Left cardiac atrium (tissue), 4 donors: ENCODE data around the gene ARSJ. TPM values are rescaled to one million over a fixed set of nuclear protein-coding genes. Genes with fewer than 3 reads are reported as not detected.
A peak's percentile ranks its signal among the peaks of the same experiment; 100 is the strongest.
"Not testable (repeated sequence)": the region's sequence is repeated elsewhere in the genome, so short reads cannot be mapped to it uniquely, and the experiment has no call there.

ENCODE experiments used
- ATAC-seq, 2 donors: fragments of 200-7000 bp; cut with Tn5 transposase; one replicate each; pipeline ENCODE4 v1.9.1; 2020; ENCODE audit warnings: mild to moderate bottlenecking in 2 of 2, moderate library complexity in 2 of 2
- DNase-seq: peaks from one replicate; pipeline ENCODE4 v3.0.0-alpha.2; 2020
- intact Hi-C, 2 donors: fragments of 100-400 bp; cut with DNase I; formaldehyde crosslinking; loops; one replicate each; pipeline versions ENCODE4 v1.14.1 to v1.15.1; 2022 to 2023
- total RNA-seq, 2 donors: library from RNA; stranded (reverse); fragmentation: NEBNext Ultra II Directional; extraction: Animal tissue kit (Norgen Biotek cat#: 25700); gene quantifications; one replicate each; pipeline ENCODE4 v1.2.1, GENCODE V29; 2021
- donor health status: DM: no; HTN: yes; CAD: no.
- donor health status: DM: no; HTN: yes; CAD: no; lungs with severe emphysema.
- donor health status: DM: yes; HTN: yes; CAD: no.
- donor health status: Dilated cardiomyopathy.

The ARSJ gene
- total RNA-seq, 2 donors from 2014 or later = 3.4 to 5.3 TPM

DNA sequence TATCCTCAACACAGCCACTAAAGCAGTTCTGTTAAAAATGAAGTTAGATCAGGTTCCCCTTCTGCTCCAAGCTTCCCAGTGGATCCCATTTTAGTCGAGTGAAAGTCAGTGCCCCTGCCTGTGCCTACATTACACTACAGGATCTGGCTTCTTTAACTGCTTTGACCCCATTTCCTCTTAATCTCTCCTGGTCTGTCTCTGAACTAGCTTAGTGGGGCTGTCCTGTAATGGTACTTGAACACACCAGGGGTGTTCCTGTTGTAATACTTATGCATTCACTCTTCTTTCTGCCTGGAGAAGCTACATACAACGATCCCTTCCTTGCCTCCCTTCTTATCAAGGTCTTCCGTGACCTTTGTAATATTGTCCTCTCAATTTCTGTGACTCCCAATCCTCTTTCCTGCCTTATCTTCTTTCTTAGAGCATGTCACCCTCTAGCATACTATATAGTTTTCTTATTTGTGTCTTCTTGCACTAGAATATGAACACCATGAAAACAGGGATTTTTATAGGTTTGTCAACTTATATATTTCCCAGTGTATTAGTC, 16.7 kb downstream of the ARSJ start:
- ATAC-seq (no peak), DNase-seq (no peak)
- intact Hi-C loops = no loop called here

GRCh38 chr4:113962016-113962347, 17.5 kb downstream of the ARSJ start:
- ATAC-seq (no peak), DNase-seq (no peak)
- intact Hi-C loops = no loop called here

DNA sequence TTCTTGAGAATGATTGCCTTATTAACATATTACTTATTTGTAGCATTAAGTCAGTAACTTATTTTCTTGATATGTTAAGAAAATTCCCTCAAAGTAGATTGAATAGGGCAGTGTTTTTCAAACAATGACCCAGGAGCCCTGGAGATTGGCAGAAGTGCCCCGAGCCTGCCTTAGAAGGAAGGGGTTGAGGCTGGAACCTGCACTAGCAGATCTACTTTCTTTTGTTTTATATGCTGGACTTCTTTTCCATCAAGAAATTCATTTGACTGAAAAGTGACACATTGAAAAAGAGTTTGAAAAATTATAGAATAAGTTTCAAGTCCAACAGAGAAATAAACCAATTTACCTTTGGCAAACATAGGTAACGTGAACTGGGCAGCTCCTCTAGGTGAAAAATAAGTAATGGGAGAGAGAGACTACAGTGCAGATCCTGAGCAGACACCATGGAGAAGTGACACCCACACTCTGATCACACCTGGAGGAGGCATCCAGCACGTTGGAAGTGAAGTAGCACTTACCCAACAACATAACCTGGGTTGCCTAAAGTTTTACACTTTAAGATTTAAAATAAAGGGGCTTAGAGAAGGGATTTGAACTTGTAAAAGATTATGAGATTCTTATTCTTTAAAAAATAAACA, 18.6 kb downstream of the ARSJ start:
- DNase-seq (no peak), ATAC-seq (no peak)
- intact Hi-C loops = no loop called here

GRCh38 chr4:113959539-113959937, 19.9 kb downstream of the ARSJ start:
- no peak for DNase-seq
- no peak for ATAC-seq
- intact Hi-C loops = loop anchor here in 1 of 2 donors (10.0 kb wide), 1 partner anchor 115 kb away; no protein-coding TSS in a partner anchor

DNA sequence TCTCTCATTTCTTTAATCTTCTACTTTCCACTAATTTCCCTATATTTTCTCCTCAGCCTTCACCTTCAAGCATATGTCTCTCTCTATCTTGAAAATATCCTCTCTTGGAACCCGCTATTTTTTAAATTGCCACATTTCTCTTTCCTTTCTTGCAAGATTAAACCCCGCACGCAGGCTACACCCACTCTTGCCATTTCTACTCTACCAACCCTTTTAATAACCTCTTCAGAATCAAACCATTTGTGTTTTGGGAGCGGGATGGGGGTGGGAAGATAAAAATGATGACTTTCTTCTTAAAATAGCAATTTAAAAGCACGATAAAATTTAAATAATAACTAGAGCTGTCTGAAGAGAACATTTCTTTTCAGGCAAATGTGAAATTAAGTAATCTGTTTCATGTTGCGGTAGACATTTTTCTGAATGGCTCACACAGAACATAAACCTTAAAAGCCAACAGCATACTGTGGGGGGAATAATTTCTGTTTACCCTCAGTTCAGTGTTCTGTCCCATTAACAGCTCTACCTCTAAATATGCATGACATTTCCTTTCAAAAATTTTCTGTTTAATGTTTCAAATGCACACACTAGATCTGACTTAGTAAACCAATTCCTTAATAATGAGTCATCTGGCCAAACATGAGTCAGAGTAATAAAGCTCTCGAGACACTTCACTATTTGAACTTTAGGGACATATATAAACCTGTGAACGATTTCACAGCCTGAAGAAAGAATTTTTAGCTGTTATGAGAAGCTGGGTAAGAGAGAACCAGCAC, 20.5 kb downstream of the ARSJ start:
- DNase-seq = no peak
- intact Hi-C loops = loop anchor here in 1 of 2 donors (10.0 kb wide), 1 partner anchor 116 kb away; no protein-coding TSS in a partner anchor
- ATAC-seq = peak in 1 of 2 donors; percentile 86

DNA sequence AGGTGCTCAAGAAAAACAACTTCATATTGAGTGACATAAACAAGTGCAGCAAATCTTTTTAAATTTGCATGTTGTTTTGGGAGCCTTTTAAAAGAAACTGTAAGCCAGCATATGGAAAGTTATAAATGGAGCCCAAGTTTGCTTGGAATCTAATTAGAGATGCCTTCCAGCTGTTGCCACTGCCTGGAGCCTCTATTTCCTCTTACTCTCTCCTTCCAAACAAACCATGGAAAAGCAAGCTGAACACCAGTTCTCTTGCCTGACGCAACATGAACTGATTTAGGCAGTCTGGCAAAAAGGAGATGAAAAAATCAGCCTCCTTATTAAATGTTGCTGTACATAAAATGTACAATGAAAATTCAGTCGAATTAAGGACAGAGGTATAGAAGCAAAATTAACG, 21.5 kb downstream of the ARSJ start:
- ATAC-seq (peak in 1 of 2 donors; percentile 29), DNase-seq (no peak)
- intact Hi-C loops = loop anchor here in 1 of 2 donors (10.0 kb wide), 1 partner anchor 117 kb away; no protein-coding TSS in a partner anchor

DNA sequence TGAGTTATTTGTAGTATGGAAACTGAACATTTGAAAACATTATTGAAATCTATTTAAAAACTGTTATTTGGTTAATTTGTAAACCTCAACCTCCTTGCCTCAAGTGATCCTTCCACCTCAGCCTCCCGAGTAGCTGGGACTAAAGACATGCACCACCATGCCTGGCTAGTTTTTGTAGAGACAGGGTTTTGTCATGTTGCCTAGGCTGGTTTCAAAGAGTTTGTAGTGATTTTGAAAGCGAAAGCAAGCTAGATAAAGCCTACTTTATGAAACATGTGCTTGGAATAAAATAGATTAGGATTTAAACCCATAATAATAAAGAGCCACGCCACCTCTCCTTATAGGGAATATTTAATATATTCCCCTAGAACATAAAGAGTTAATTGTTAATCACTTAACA, 23.5 kb downstream of the ARSJ start:
- no peak for ATAC-seq
- intact Hi-C loops = loop anchor here in 1 of 2 donors (10.0 kb wide), 1 partner anchor 119 kb away; no protein-coding TSS in a partner anchor
- no peak for DNase-seq

GRCh38 chr4:113955411-113955810, 24.0 kb downstream of the ARSJ start:
- DNase-seq (no peak), ATAC-seq (no peak)
- intact Hi-C loops = loop anchor here in 1 of 2 donors (10.0 kb wide), 1 partner anchor 119 kb away; no protein-coding TSS in a partner anchor

DNA sequence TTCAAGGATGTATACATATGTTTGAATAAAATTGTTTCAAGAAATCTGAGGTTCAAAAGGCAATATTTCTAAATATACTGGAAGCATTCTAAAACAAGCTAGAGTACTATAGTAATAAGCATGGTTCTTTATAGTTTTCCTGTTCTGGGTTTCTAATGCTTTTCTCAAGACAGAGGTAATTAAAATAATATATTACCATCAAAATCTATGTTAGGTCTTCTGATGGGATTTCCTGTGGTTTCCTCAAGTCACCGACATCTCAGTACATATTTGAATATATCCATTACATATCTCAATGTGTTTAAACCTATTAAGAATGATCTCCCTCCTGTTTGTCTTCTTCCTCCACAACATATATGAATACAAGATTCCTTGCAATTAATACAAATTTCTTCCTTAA, 25.6 kb downstream of the ARSJ start:
- no peak for ATAC-seq
- intact Hi-C loops = loop anchor here in 1 of 2 donors (5.0 to 10.0 kb wide), 2 partner anchors 121 to 428 kb away; no protein-coding TSS in a partner anchor
- DNase-seq = no peak

GRCh38 chr4:113952452-113953029, 26.9 kb downstream of the ARSJ start:
- DNase-seq = no peak

DNA sequence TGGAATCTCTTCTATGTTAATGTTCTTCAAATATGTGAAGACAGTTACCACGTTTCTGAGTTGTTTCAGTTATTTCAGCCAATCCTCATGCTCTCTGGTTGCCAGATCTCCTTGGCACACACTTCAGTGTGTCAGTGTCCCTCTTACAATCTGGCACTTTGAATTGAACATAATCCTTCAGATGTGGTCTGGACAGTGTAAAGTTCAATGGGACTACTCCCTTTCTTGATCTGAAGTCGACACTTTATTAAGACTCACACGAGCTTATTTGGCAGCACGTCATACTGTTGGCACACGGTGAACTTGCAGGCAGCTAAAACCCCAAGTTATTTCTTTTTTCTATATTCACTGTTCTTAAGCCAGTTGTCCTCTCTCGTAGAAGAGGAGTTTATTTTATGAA, 28.2 kb downstream of the ARSJ start:
- DNase-seq = peak; percentile 24
- intact Hi-C loops = loop anchor here in 1 of 2 donors (5.0 to 10.0 kb wide), 2 partner anchors 124 to 431 kb away; no protein-coding TSS in a partner anchor
- ATAC-seq = peak; percentile 82 to 92

More at GRCh38 chr4:113952452-113953029, 26.9 kb downstream of the ARSJ start:
- ATAC-seq = peak; percentile 27 to 85
- intact Hi-C loops = loop anchor here in 1 of 2 donors (5.0 to 10.0 kb wide), 2 partner anchors 122 to 430 kb away; no protein-coding TSS in a partner anchor

DNA sequence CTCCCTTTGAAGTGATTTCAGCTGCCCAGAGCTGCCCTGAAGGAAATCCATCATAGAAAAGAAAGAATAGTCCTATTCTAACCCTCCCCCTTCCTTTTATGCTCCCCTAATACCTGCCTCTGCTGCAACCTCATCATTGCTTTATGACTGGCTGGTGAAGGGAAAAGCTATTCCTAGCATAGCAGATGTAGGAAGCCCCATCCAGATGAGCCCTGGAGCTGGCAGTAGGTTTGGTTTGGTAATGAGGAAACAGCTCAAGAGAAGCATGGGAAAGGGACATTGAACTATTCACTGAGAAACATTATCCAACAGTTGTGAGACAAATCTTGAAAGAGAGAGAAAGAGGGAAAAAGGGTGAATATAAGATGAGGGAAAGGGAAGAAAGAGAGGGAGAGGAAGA, 29.2 kb downstream of the ARSJ start:
- ATAC-seq (peak in 1 of 2 donors; percentile 31), DNase-seq (no peak)
- intact Hi-C loops = loop anchor here in 1 of 2 donors (5.0 to 10.0 kb wide), 2 partner anchors 125 to 432 kb away; no protein-coding TSS in a partner anchor

GRCh38 chr4:113947484-113947883, 32.0 kb downstream of the ARSJ start:
- intact Hi-C loops = no loop called here
- DNase-seq (no peak), ATAC-seq (no peak)

DNA sequence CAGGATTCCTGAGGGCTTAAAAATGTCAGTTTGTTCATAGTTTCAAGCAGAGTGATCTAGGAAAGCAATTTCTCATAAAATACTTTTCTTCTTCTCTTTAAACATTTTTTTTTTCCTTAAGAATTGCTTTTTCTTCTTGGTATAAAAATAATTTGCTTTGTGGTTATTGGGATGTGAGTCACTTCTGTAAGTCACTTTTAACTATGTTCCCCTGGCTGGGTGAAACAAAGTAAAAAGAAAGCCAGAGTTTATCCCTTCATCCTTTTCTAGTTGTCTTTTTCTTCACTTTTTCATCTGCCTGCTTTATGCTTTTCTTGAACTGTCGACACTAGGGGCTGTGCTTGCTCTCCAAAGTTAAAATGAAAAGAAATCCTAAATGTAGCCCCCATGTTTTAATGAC, 33.5 kb downstream of the ARSJ start:
- intact Hi-C loops = no loop called here
- ATAC-seq = no peak
- no peak for DNase-seq

GRCh38 chr4:113943863-113944262, 35.6 kb downstream of the ARSJ start:
- intact Hi-C loops = no loop called here
- ATAC-seq = no peak
- no peak for DNase-seq

- no peak for ATAC-seq
- intact Hi-C loops = no loop called here
- DNase-seq = no peak
Measured at GRCh38 chr4:113943085-113943484, 36.4 kb downstream of the ARSJ start.

GRCh38 chr4:113941836-113942235, 37.6 kb downstream of the ARSJ start:
- no peak for ATAC-seq
- DNase-seq = no peak
- intact Hi-C loops = no loop called here

DNA sequence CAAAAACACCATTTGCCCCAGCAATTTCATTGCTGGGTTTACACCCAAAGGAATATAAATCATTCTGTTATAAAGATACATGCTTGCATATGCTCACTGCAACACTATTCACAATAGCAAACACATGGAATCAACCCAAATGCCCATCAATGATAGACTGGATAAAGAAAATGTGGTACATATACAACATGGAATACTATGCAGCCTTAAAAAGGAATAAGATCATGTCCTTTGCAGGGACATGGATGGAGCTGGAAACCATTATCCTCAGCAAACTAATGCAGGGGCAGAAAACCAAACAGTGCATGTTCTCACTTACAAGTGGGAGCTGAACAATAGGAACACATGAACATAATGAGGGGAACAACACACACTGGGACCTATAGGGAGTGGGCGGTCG, 39.3 kb downstream of the ARSJ start:
- ATAC-seq, DNase-seq, intact Hi-C loops: not testable (repeated sequence)

DNA sequence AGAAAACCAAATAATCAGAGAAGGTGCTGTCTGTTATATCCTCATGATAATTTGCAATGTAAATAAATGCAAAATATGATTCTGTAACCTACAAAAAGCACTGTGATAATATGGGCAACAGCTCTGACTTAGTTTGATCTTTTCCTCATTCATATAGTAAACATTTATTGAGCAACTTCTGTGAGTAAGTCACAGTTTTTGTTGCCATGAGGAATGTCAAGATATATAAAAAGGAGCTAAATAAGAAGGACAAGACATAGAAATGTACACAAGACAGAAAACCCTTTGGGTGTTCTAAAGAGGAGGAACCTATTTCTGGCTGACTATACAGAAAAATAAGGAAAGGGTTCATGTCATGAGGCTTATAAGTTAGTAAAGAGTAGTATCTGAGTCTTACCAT, 44.3 kb downstream of the ARSJ start:
- DNase-seq (no peak), ATAC-seq (no peak)
- intact Hi-C loops = no loop called here
